GM10266 (cell line): Measurements from ENCODE around the gene ANGPTL7.

ENCODE experiments used
- DNase-seq: peaks from one replicate; pipeline ENCODE4 v3.0.0; 2012; ENCODE audit errors: extremely low spot score
- CTCF ChIP-seq: IDR thresholded peaks from 2 replicates; pipeline ENCODE4 v1.5.1; 2012; ENCODE audit warnings: mild to moderate bottlenecking, low read depth; ENCODE audit not compliant: control insufficient read depth, insufficient read depth; ENCODE audit errors: missing control alignments

ANGPTL7 gene

DNA sequence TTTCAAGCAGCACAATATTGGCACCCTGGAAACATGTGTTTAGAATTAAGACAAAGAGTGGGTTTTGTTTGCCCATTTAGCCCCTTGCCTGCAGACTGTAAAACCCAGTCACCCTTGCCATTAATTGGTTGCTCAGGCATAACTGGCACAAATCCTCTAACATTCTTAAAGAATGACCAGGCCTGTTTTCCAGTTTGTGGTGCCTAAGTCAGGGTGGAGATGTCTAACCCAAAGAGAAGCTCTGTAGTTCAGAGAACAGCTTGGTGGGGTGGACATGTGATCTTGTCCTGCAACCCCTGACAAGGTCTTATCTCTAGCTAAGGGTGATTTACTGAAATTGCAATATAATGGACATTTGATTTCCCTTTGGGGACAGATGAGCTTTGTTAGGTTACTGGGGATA, 8.8 kb upstream of the ANGPTL7 start:
- no peak for DNase-seq
- TF ChIP-seq CTCF: no peak

DNA sequence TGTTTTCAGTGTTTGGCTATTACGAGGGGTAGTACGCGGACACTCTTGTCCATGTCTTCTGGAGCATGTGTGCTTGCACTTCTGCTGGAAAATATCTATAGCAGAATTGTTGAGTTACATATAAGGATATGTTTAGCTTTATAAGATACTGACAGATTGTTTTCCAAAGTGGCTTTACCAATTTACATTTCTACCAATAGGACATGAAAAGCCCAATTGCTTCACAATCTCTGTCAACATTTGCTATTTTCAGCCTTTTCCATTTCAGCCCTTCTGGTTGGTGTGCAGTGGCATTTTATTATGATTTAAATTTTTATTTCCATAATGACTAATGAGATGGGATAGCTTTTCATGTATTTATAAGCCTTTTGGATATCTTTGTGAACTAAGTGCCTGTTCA, 6.3 kb upstream of the ANGPTL7 start:
- no peak for TF ChIP-seq CTCF
- DNase-seq: no peak

DNA sequence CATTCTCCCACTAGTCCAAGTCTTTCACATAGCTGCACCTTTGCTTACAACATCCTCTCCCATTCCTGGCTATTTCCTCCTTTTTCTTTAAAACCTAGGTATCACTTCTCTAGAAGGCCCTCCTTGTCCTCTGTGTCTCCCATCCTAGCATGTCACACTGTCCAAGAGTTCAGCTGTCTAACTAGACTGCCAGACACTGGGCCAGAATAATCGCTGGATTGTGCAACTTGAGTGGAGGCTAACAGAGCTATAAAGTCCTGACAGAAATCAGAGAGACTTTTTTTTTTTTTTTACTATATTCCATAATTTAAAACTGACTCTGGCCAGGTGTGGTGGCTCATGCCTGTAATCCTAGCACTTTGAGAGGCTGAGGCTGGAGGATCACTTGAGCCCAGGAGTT, 4.2 kb upstream of the ANGPTL7 start:
- no peak for DNase-seq
- TF ChIP-seq CTCF: no peak

GRCh38 chr1:11187000-11187399, 2.2 kb upstream of the ANGPTL7 start:
- TF ChIP-seq CTCF: no peak
- DNase-seq: no peak

DNA sequence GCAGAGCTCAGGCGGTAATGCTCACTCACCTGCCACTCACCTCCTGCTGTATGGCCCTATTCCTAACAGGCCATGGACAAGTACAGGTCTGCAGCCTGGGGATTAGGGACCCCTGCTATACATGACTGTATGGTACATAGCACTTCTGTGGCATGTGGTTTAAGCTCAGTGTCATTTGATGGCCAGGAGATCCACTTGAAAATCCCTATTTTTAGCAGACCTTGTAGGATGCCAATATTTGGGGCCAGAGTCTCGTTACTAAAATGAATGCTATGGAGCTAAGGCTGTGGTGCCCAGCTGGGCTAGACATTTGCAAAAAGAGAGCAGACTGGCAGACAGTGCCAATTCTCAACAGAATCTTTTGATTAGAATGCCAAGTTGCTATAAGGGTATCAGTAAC, 1.7 kb upstream of the ANGPTL7 start:
- no peak for TF ChIP-seq CTCF
- DNase-seq: no peak

GRCh38 chr1:11187931-11188330, 1.2 kb upstream of the ANGPTL7 start:
- no peak for DNase-seq
- no peak for TF ChIP-seq CTCF

DNA sequence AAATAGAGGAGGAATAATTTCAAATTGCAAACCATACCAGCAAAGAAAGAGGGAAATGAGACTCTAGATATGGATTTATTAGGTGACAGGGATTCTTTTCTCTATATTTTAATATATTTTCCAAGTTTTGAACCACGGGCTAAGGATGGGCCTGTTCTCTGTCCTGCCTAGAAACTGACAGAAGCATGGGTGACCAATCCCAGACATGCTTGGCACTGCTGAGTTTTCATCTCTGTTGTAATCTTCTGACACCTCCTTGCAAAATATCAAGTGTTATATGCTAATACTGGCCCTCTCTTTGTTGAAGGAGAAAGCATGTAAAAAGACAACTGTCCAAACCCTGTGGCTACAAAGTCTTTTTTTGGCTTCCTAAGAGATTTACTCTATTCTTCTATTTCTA, 774 bp upstream of the ANGPTL7 start:
- no peak for DNase-seq
- no peak for TF ChIP-seq CTCF

DNA sequence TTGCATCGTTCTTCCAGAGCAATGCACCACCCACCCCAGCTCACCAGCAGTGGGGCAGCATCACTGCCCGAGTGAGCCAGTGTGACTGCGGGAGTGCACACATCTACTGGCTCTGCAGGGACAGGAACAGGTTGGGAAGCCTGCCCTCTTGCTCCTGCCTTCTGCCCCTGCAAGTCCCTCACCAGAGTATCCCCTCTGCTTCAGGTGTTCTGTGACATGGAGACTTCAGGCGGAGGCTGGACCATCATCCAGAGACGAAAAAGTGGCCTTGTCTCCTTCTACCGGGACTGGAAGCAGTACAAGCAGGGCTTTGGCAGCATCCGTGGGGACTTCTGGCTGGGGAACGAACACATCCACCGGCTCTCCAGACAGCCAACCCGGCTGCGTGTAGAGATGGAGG, 4.2 kb downstream of the ANGPTL7 start:
- TF ChIP-seq CTCF: no peak
- no peak for DNase-seq
